Measurements from ENCODE around the gene KIAA1191.

- TF ChIP-seq CTCF (conservative IDR thresholded peaks at IDR 0.05; ENCODE audit: low read depth, low read length), result no peak
- TF ChIP-seq FOS (IDR thresholded peaks at IDR 0.05; ENCODE audit: low read depth, low read length), result no peak
- no peak for TF ChIP-seq POLR2A (IDR thresholded peaks at IDR 0.05; ENCODE audit: low read depth, low read length)
- TF ChIP-seq SMC3 (IDR thresholded peaks at IDR 0.05; ENCODE audit: low read depth, low read length), result no peak
- no peak for TF ChIP-seq RFX5 (IDR thresholded peaks at IDR 0.05; ENCODE audit: low read depth, low read length)
Measured at GRCh38 chr5:176362233-176362490, 598 bp upstream of the KIAA1191 start.

All from IMR-90 (cell line).